Activated CD8-positive, alpha-beta T cell treated with anti-CD3 and anti-CD28 coated beads for 36 hours (primary cell): Measurements from ENCODE around the gene BTBD2. TPM values are rescaled to one million over a fixed set of nuclear protein-coding genes. Genes with fewer than 3 reads are reported as not detected.

Source experiments
- ATAC-seq: fragments of 200-7000 bp; cut with Tn5 transposase; one replicate; pipeline ENCODE4 v1.10.0; 2021; ENCODE audit warnings: mild to moderate bottlenecking, moderate library complexity
- CTCF ChIA-PET: fragments of 350-600 bp; sonication (Branson Sonifier 250); formaldehyde crosslinking; loops from one replicate; lab custom pipeline; 2021; ENCODE audit warnings: antibody characterized with exemption; lab: Charles Lee
- POLR2A ChIA-PET: fragments of 350-600 bp; sonication (Branson Sonifier 250); formaldehyde crosslinking; loops from one replicate; lab custom pipeline; 2021; ENCODE audit warnings: antibody characterized with exemption; lab: Charles Lee
- DNase-seq: peaks from one replicate; pipeline ENCODE4 v3.0.0-alpha.2; 2020
- H3K27ac Mint-ChIP-seq: one replicate; pipeline ENCODE4 v1.8.0; 2021; ENCODE audit warnings: mild to moderate bottlenecking, mixed read lengths
- H3K27me3 Mint-ChIP-seq: one replicate; pipeline ENCODE4 v1.8.0; 2021; ENCODE audit warnings: mixed read lengths
- H3K36me3 Mint-ChIP-seq: one replicate; pipeline ENCODE4 v1.8.0; 2021; ENCODE audit warnings: low read depth, mixed read lengths
- H3K4me1 Mint-ChIP-seq: one replicate; pipeline ENCODE4 v1.8.0; 2021; ENCODE audit warnings: low read depth, mixed read lengths
- H3K4me3 Mint-ChIP-seq: one replicate; pipeline ENCODE4 v1.8.0; 2021; ENCODE audit warnings: mild to moderate bottlenecking, moderate library complexity, mixed read lengths
- H3K9me3 Mint-ChIP-seq: one replicate; pipeline ENCODE4 v1.8.0; 2021; ENCODE audit warnings: mixed read lengths
- CTCF ChIP-seq: fragments of 200-600 bp; IDR thresholded peaks from one replicate; pipeline ENCODE4 v1.8.0; 2022; ENCODE audit warnings: antibody characterized with exemption, mild to moderate bottlenecking
- intact Hi-C: fragments of 100-400 bp; cut with micrococcal nuclease; formaldehyde crosslinking; loops from one replicate; pipeline ENCODE4 v1.10.0; 2022
- total RNA-seq, 2 experiments: library from RNA; stranded (reverse); gene quantifications; one replicate each; pipeline ENCODE4 v1.2.3, GENCODE V29; 2021

BTBD2 gene
- total RNA-seq, 2 experiments from 2014 or later: 36.5 to 44.6 TPM

GRCh38 chr19:1979642-1980041 lies 35.9 kb downstream of the BTBD2 start:
- DNase-seq: no peak
- no peaks in the 10 kb centered on the region for H3K4me1 Mint-ChIP-seq
- peaks cover 21% of the 10 kb centered on the region for H3K36me3 Mint-ChIP-seq
- ATAC-seq: no peak
- no peak overlapping the region for H3K27ac Mint-ChIP-seq
- no peak for TF ChIP-seq CTCF
- intact Hi-C loops: no loop called here
- H3K9me3 Mint-ChIP-seq: no peaks in the 10 kb centered on the region
- H3K27me3 Mint-ChIP-seq: no peaks in the 10 kb centered on the region
- H3K4me3 Mint-ChIP-seq: no peak overlapping the region
- POLR2A ChIA-PET: no interaction called here
- CTCF ChIA-PET: no interaction called here

DNA sequence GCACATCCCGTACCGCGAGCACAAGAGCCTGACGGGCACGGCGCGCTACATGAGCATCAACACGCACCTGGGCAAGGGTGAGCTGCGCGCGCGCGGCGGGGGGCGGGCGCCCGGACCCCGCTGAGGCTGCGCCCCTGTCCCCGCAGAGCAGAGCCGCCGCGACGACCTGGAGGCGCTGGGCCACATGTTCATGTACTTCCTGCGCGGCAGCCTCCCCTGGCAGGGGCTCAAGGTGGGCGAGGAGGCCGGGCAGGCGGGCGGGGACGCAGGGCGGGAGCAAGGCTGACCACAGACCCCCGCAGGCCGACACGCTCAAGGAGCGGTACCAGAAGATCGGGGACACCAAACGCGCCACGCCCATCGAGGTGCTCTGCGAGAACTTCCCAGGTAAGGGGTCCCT lies 36.5 kb downstream of the BTBD2 start:
- no peak for DNase-seq
- no peak for TF ChIP-seq CTCF
- H3K36me3 Mint-ChIP-seq: peaks cover 21% of the 10 kb centered on the region
- intact Hi-C loops: no loop called here
- H3K4me1 Mint-ChIP-seq: no peaks in the 10 kb centered on the region
- H3K9me3 Mint-ChIP-seq: no peaks in the 10 kb centered on the region
- no peaks in the 10 kb centered on the region for H3K27me3 Mint-ChIP-seq
- POLR2A ChIA-PET: no interaction called here
- no peak for ATAC-seq
- H3K27ac Mint-ChIP-seq: no peak overlapping the region
- CTCF ChIA-PET: no interaction called here
- H3K4me3 Mint-ChIP-seq: no peak overlapping the region

DNA sequence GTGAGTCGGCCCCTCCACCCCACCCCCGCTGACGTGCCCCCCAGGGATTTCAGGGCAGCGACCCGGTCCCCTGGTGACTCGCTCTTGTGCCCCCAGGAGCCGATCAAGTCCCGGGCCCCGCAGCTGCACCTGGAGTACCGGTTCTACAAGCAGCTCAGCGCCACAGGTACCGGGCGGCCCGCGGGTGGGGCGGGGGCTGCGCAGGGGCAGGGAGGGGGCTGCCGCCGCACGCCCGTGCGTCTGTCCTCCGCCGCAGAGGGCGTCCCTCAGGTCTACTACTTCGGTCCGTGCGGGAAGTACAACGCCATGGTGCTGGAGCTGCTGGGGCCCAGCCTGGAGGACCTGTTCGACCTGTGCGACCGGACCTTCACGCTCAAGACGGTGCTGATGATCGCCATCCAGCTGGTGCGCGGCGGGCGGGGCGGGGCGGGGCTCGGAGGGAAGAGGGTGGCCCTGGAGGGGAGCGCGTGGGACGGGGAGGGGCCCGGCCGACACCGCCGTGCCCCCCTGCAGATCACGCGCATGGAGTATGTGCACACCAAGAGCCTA lies 37.1 kb downstream of the BTBD2 start:
- no peak overlapping the region for H3K4me3 Mint-ChIP-seq
- ChIA-PET CTCF (no interaction called here), POLR2A (no interaction called here)
- DNase-seq (no peak), ATAC-seq (no peak)
- peaks cover 19% of the 10 kb centered on the region for H3K36me3 Mint-ChIP-seq
- no peak for TF ChIP-seq CTCF
- no peaks in the 10 kb centered on the region for H3K27me3 Mint-ChIP-seq
- no peaks in the 10 kb centered on the region for H3K9me3 Mint-ChIP-seq
- no peak overlapping the region for H3K27ac Mint-ChIP-seq
- no peaks in the 10 kb centered on the region for H3K4me1 Mint-ChIP-seq
- intact Hi-C loops: no loop called here

GRCh38 chr19:1977120-1977519 lies 38.4 kb downstream of the BTBD2 start:
- Mint-ChIP-seq H3K36me3 (peaks cover 16% of the 10 kb centered on the region), H3K27me3 (no peaks in the 10 kb centered on the region), H3K4me3 (no peak overlapping the region), H3K27ac (no peak overlapping the region), H3K9me3 (no peaks in the 10 kb centered on the region), H3K4me1 (no peaks in the 10 kb centered on the region)
- intact Hi-C loops: no loop called here
- DNase-seq (no peak), ATAC-seq (no peak)
- no peak for TF ChIP-seq CTCF
- CTCF ChIA-PET: no interaction called here
- POLR2A ChIA-PET: no interaction called here

- H3K36me3 Mint-ChIP-seq: peaks cover 8% of the 10 kb centered on the region
- DNase-seq (no peak), ATAC-seq (no peak)
- H3K9me3 Mint-ChIP-seq: no peaks in the 10 kb centered on the region
- ChIA-PET POLR2A (interaction anchor here (1.1 to 1.2 kb wide), 2 partner anchors 15 to 78 kb away, joined by 3 to 5 read pairs; no protein-coding TSS in a partner anchor), CTCF (no interaction called here)
- no peak overlapping the region for H3K27ac Mint-ChIP-seq
- TF ChIP-seq CTCF: no peak
- intact Hi-C loops: no loop called here
- no peaks in the 10 kb centered on the region for H3K4me1 Mint-ChIP-seq
- no peaks in the 10 kb centered on the region for H3K27me3 Mint-ChIP-seq
- no peak overlapping the region for H3K4me3 Mint-ChIP-seq
These were observed 40.4 kb downstream of the BTBD2 start for GRCh38 chr19:1975162-1975480.
